Measurements from ENCODE around the gene YBX3. TPM values are rescaled to one million over a fixed set of nuclear protein-coding genes. Genes with fewer than 3 reads are reported as not detected.

The YBX3 gene
- total and polyA plus RNA-seq, 2 of the 13 experiments (the other 11 are each of a cell fraction or from before 2014, with no cell fraction given): 77.5 to 99.6 TPM

DNA sequence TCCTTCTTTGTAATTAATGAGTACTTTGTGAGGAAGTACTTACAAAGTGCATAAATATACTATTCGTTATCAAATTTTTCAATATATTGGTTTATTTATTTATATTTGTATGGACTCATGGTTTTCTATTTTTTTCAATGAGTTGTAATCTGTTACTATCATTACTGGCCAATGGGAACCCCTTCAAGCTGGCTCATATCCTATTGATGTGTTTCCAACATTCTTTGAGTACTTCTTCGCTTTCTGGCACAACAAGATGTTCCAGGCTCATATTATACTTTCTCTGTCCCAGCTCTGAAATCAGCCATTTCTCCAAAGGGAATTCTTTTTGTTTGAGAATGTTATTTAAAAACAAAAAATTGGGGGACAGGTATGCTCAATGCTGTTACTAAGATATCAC is 17.5 kb downstream of the YBX3 start:
- ChIA-PET CTCF (ENCODE audit: low intra/inter-chr PET ratio, low total read pairs) (no interaction called here), POLR2A (no interaction called here)
- H3K27me3 ChIP-seq (ENCODE audit: control insufficient read depth in 1 of 2, insufficient read depth in 2 of 2, low read length in 2 of 2): no peaks in the 10 kb centered on the region
- no peak for DNase-seq (ENCODE audit: low spot score)
- no peak overlapping the region for H3K4me3 ChIP-seq (replicated peaks in 1 of 3; ENCODE audit: insufficient read depth in 1 of 3, low read depth in 2 of 3, low read length in 3 of 3)
- H3K4me1 ChIP-seq (ENCODE audit: insufficient read depth, low read length): no peaks in the 10 kb centered on the region
- no peak overlapping the region for H3K27ac ChIP-seq (ENCODE audit: extremely low read length, insufficient read depth, low read length)
- H3K4me2 ChIP-seq (ENCODE audit: low read depth, low read length): no peak overlapping the region
- no peak for ATAC-seq
- BruUV-seq (replicated peaks): no TSS peak
- H4K20me1 ChIP-seq (ENCODE audit: insufficient read depth, low read length): peaks cover 7% of the 10 kb centered on the region
- in situ Hi-C loops (cut with HindIII; ENCODE audit: extremely low pct_ligation_motif_present, low pct_unique_long_range_greater_than_20kb): no loop called here
- TF ChIP-seq RCOR2 (CRISPR knock-in tag; IDR thresholded peaks at IDR 0.05) (no peak), ZKSCAN5 (CRISPR knock-in tag; IDR thresholded peaks at IDR 0.05) (no peak), SMAD1 (CRISPR knock-in tag; IDR thresholded peaks at IDR 0.05; ENCODE audit: borderline replicate concordance, low read depth) (no peak), ZFP82 (CRISPR knock-in tag; IDR thresholded peaks at IDR 0.05; ENCODE audit: borderline replicate concordance) (no peak), NFKBIZ (CRISPR knock-in tag; IDR thresholded peaks at IDR 0.05) (no peak), KLF16 (CRISPR knock-in tag; IDR thresholded peaks at IDR 0.05) (no peak), XBP1 (CRISPR knock-in tag; IDR thresholded peaks at IDR 0.05) (no peak), ZNF235 (CRISPR knock-in tag; IDR thresholded peaks at IDR 0.05; ENCODE audit: borderline replicate concordance) (no peak), ZNF33A (CRISPR knock-in tag; IDR thresholded peaks at IDR 0.05; ENCODE audit: borderline replicate concordance) (no peak)
- TF ChIP-seq, protein P1, sequence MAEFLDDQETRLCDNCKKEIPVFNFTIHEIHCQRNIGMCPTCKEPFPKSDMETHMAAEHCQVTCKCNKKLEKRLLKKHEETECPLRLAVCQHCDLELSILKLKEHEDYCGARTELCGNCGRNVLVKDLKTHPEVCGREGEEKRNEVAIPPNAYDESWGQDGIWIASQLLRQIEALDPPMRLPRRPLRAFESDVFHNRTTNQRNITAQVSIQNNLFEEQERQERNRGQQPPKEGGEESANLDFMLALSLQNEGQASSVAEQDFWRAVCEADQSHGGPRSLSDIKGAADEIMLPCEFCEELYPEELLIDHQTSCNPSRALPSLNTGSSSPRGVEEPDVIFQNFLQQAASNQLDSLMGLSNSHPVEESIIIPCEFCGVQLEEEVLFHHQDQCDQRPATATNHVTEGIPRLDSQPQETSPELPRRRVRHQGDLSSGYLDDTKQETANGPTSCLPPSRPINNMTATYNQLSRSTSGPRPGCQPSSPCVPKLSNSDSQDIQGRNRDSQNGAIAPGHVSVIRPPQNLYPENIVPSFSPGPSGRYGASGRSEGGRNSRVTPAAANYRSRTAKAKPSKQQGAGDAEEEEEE (CRISPR knock-in tag; IDR thresholded peaks at IDR 0.05; ENCODE audit: borderline replicate concordance): no peak
- TF ChIP-seq, protein P2, sequence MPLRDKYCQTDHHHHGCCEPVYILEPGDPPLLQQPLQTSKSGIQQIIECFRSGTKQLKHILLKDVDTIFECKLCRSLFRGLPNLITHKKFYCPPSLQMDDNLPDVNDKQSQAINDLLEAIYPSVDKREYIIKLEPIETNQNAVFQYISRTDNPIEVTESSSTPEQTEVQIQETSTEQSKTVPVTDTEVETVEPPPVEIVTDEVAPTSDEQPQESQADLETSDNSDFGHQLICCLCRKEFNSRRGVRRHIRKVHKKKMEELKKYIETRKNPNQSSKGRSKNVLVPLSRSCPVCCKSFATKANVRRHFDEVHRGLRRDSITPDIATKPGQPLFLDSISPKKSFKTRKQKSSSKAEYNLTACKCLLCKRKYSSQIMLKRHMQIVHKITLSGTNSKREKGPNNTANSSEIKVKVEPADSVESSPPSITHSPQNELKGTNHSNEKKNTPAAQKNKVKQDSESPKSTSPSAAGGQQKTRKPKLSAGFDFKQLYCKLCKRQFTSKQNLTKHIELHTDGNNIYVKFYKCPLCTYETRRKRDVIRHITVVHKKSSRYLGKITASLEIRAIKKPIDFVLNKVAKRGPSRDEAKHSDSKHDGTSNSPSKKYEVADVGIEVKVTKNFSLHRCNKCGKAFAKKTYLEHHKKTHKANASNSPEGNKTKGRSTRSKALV (CRISPR knock-in tag; IDR thresholded peaks at IDR 0.05): no peak
- TF ChIP-seq, protein P3, sequence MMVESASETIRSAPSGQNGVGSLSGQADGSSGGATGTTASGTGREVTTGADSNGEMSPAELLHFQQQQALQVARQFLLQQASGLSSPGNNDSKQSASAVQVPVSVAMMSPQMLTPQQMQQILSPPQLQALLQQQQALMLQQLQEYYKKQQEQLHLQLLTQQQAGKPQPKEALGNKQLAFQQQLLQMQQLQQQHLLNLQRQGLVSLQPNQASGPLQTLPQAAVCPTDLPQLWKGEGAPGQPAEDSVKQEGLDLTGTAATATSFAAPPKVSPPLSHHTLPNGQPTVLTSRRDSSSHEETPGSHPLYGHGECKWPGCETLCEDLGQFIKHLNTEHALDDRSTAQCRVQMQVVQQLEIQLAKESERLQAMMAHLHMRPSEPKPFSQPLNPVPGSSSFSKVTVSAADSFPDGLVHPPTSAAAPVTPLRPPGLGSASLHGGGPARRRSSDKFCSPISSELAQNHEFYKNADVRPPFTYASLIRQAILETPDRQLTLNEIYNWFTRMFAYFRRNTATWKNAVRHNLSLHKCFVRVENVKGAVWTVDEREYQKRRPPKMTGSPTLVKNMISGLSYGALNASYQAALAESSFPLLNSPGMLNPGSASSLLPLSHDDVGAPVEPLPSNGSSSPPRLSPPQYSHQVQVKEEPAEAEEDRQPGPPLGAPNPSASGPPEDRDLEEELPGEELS (CRISPR knock-in tag; IDR thresholded peaks at IDR 0.05): no peak
- H3K79me2 ChIP-seq (ENCODE audit: insufficient read depth, low read length): peaks cover 2% of the 10 kb centered on the region
- FAIRE-seq: no peak
- no peak overlapping the region for H3K9ac ChIP-seq (ENCODE audit: insufficient read depth, low read depth, low read length)
- WGBS (ENCODE audit: low lambda C conversion rate): 87% methylated on average over 2 of the region's 2 CpGs
- intact Hi-C loops (cut with micrococcal nuclease; ENCODE audit: unreplicated experiment): no loop called here
- no peaks in the 10 kb centered on the region for H3K9me3 ChIP-seq (ENCODE audit: low read length)
- peaks cover 23 to 82% of the 10 kb centered on the region in 2 experiments for H3K36me3 ChIP-seq (replicated peaks in 1 of 2; ENCODE audit: control insufficient read depth in 1 of 2, insufficient read depth in 2 of 2, low read length in 2 of 2)
- H2AFZ ChIP-seq (ENCODE audit: low read length): no peak overlapping the region

Measured in HepG2 (cell line).